Astrocyte (in vitro differentiated cells and primary cell): ENCODE results near the gene TGM2. TPM values are rescaled to one million over a fixed set of nuclear protein-coding genes. Genes with fewer than 3 reads are reported as not detected.
"Not testable (repeated sequence)": the region's sequence is repeated elsewhere in the genome, so short reads cannot be mapped to it uniquely, and the experiment has no call there.

Experiments
- DNase-seq: peaks from one replicate; pipeline ENCODE4 v3.0.0-alpha.2; 2010; ENCODE audit warnings: low read depth
- FAIRE-seq: peaks from 2 replicates; lab custom pipeline; 2011; peaks lifted over from hg19 to GRCh38; lab: Jason Lieb, UNC
- H2AFZ ChIP-seq: 2 replicates; pipeline ENCODE4 v1.6.0; 2012; ENCODE audit warnings: low read depth, low read length, inconsistent platforms
- H3K27ac ChIP-seq: 2 replicates; pipeline ENCODE4 v1.5.1; 2011; ENCODE audit warnings: low read depth, low read length, inconsistent platforms
- H3K27me3 ChIP-seq: 2 replicates; pipeline ENCODE4 v1.6.0; 2011; ENCODE audit warnings: low read length, inconsistent platforms; ENCODE audit not compliant: insufficient read depth
- H3K36me3 ChIP-seq: 2 replicates; pipeline ENCODE4 v1.5.1; 2011; ENCODE audit warnings: low read length, inconsistent platforms; ENCODE audit not compliant: insufficient read depth
- H3K4me1 ChIP-seq: 2 replicates; pipeline ENCODE4 v1.5.1; 2011; ENCODE audit warnings: low read length, inconsistent platforms; ENCODE audit not compliant: insufficient read depth
- H3K4me2 ChIP-seq: 2 replicates; pipeline ENCODE4 v1.6.0; 2012; ENCODE audit warnings: low read length, inconsistent platforms
- H3K4me3 ChIP-seq: 2 replicates; pipeline ENCODE4 v1.5.1; 2011; ENCODE audit warnings: low read depth, mild to moderate bottlenecking, low read length, inconsistent platforms; ENCODE audit not compliant: insufficient read depth
- H3K79me2 ChIP-seq: 2 replicates; pipeline ENCODE4 v1.6.0; 2012; ENCODE audit warnings: mild to moderate bottlenecking, low read length, inconsistent platforms; ENCODE audit not compliant: insufficient read depth
- H3K9ac ChIP-seq: 2 replicates; pipeline ENCODE4 v1.6.0; 2012; ENCODE audit warnings: mild to moderate bottlenecking, low read length, inconsistent platforms
- H3K9me3 ChIP-seq: 2 replicates; pipeline ENCODE4 v1.5.1; 2012; ENCODE audit warnings: low read depth, mild to moderate bottlenecking, low read length, inconsistent platforms; ENCODE audit not compliant: insufficient read depth
- H4K20me1 ChIP-seq: 2 replicates; pipeline ENCODE4 v1.6.0; 2012; ENCODE audit warnings: low read length, inconsistent platforms; ENCODE audit not compliant: insufficient read depth
- H3K27ac Mint-ChIP-seq: one replicate; pipeline ENCODE4 v1.8.0; 2021; ENCODE audit warnings: mild to moderate bottlenecking, mixed read lengths; ENCODE audit not compliant: unreplicated experiment
- H3K27me3 Mint-ChIP-seq: one replicate; pipeline ENCODE4 v1.8.0; 2021; ENCODE audit warnings: low read depth, mixed read lengths; ENCODE audit not compliant: unreplicated experiment
- H3K36me3 Mint-ChIP-seq: one replicate; pipeline ENCODE4 v1.8.0; 2021; ENCODE audit warnings: low read depth, mixed read lengths; ENCODE audit not compliant: unreplicated experiment
- H3K4me1 Mint-ChIP-seq: one replicate; pipeline ENCODE4 v1.8.0; 2021; ENCODE audit warnings: low read depth, mixed read lengths; ENCODE audit not compliant: unreplicated experiment
- H3K4me3 Mint-ChIP-seq: one replicate; pipeline ENCODE4 v1.8.0; 2021; ENCODE audit warnings: mild to moderate bottlenecking, moderate library complexity, mixed read lengths; ENCODE audit not compliant: unreplicated experiment
- H3K9me3 Mint-ChIP-seq: one replicate; pipeline ENCODE4 v1.8.0; 2021; ENCODE audit warnings: mild to moderate bottlenecking, mixed read lengths; ENCODE audit not compliant: unreplicated experiment
- CTCF ChIP-seq: IDR thresholded peaks from 2 replicates; pipeline ENCODE4 v1.5.1; 2011; ENCODE audit warnings: low read depth, mild to moderate bottlenecking, inconsistent platforms, low read length, moderate library complexity; ENCODE audit not compliant: insufficient read depth
- EZH2 ChIP-seq: IDR thresholded peaks from 2 replicates; pipeline ENCODE4 v1.6.1; 2012; ENCODE audit warnings: mild to moderate bottlenecking, low read length, inconsistent platforms; ENCODE audit not compliant: insufficient read depth
- total RNA-seq: library from RNA; stranded (reverse); gene quantifications from 2 replicates; pipeline ENCODE4 v1.2.1, GENCODE V29; 2021

TGM2 gene
- total RNA-seq, 1 donor from 2014 or later, result 98.9 TPM

GRCh38 chr20:38108986-38109541, 56.0 kb downstream of the TGM2 start:
- H3K27ac ChIP-seq, result peak overlapping the region; percentile 60
- no peak overlapping the region for H3K9ac ChIP-seq
- peaks cover 8% of the 10 kb centered on the region for H3K9me3 Mint-ChIP-seq
- H3K36me3 ChIP-seq, result no peaks in the 10 kb centered on the region
- no peaks in the 10 kb centered on the region for H4K20me1 ChIP-seq
- no peaks in the 10 kb centered on the region for H3K27me3 ChIP-seq
- no peak for TF ChIP-seq CTCF
- TF ChIP-seq EZH2, result no peak
- no peaks in the 10 kb centered on the region for H3K79me2 ChIP-seq
- peak; percentile 52 for DNase-seq
- H3K4me1 ChIP-seq, result peaks cover 23% of the 10 kb centered on the region
- no peak overlapping the region for H2AFZ ChIP-seq
- H3K27me3 Mint-ChIP-seq, result no peaks in the 10 kb centered on the region
- peak overlapping the region; percentile 98 for H3K27ac Mint-ChIP-seq
- H3K4me1 Mint-ChIP-seq, result peaks cover 27% of the 10 kb centered on the region
- H3K4me2 ChIP-seq, result peak overlapping the region; percentile 61
- no peak overlapping the region for H3K4me3 ChIP-seq
- no peaks in the 10 kb centered on the region for H3K9me3 ChIP-seq
- FAIRE-seq, result no peak
- no peaks in the 10 kb centered on the region for H3K36me3 Mint-ChIP-seq
- no peak overlapping the region for H3K4me3 Mint-ChIP-seq

GRCh38 chr20:38108438-38108985, 56.6 kb downstream of the TGM2 start:
- no peaks in the 10 kb centered on the region for H3K27me3 Mint-ChIP-seq
- peaks cover 23% of the 10 kb centered on the region for H3K4me1 ChIP-seq
- no peak overlapping the region for H3K27ac ChIP-seq
- FAIRE-seq (no peak), DNase-seq (peak; percentile 67)
- H3K4me2 ChIP-seq, result no peak overlapping the region
- no peak overlapping the region for H2AFZ ChIP-seq
- peaks cover 8% of the 10 kb centered on the region for H3K9me3 Mint-ChIP-seq
- H3K4me1 Mint-ChIP-seq, result peaks cover 25% of the 10 kb centered on the region
- no peaks in the 10 kb centered on the region for H3K9me3 ChIP-seq
- no peak overlapping the region for H3K4me3 Mint-ChIP-seq
- no peak overlapping the region for H3K4me3 ChIP-seq
- H4K20me1 ChIP-seq, result no peaks in the 10 kb centered on the region
- TF ChIP-seq EZH2, result no peak
- TF ChIP-seq CTCF, result no peak
- H3K27me3 ChIP-seq, result no peaks in the 10 kb centered on the region
- H3K79me2 ChIP-seq, result no peaks in the 10 kb centered on the region
- no peaks in the 10 kb centered on the region for H3K36me3 ChIP-seq
- H3K9ac ChIP-seq, result no peak overlapping the region
- H3K36me3 Mint-ChIP-seq, result no peaks in the 10 kb centered on the region
- H3K27ac Mint-ChIP-seq, result peak overlapping the region; percentile 4

- H3K4me2 ChIP-seq, H3K9me3 ChIP-seq, H3K9me3 Mint-ChIP-seq, H3K4me3 Mint-ChIP-seq, H3K9ac ChIP-seq, H3K27me3 ChIP-seq, H3K36me3 ChIP-seq, H3K27ac ChIP-seq, FAIRE-seq, H3K79me2 ChIP-seq, H4K20me1 ChIP-seq, H3K36me3 Mint-ChIP-seq, H3K27ac Mint-ChIP-seq, H2AFZ ChIP-seq, H3K4me3 ChIP-seq, DNase-seq, H3K27me3 Mint-ChIP-seq: not testable (repeated sequence)
- H3K4me1 Mint-ChIP-seq, result peaks cover 24% of the 10 kb centered on the region
- peaks cover 23% of the 10 kb centered on the region for H3K4me1 ChIP-seq
Observed at GRCh38 chr20:38107916-38108315, 57.2 kb downstream of the TGM2 start.

GRCh38 chr20:38107386-38107785, 57.7 kb downstream of the TGM2 start:
- not testable (repeated sequence) for H2AFZ ChIP-seq, H3K9ac ChIP-seq, H4K20me1 ChIP-seq, H3K27ac ChIP-seq, DNase-seq, H3K27me3 ChIP-seq, H3K27me3 Mint-ChIP-seq, H3K9me3 ChIP-seq, H3K27ac Mint-ChIP-seq, H3K4me3 Mint-ChIP-seq, H3K9me3 Mint-ChIP-seq, H3K36me3 Mint-ChIP-seq, H3K4me2 ChIP-seq, H3K4me3 ChIP-seq, FAIRE-seq, H3K36me3 ChIP-seq, H3K79me2 ChIP-seq
- peaks cover 24% of the 10 kb centered on the region for H3K4me1 Mint-ChIP-seq
- peaks cover 23% of the 10 kb centered on the region for H3K4me1 ChIP-seq
